ENCODE data around the gene PLEKHA6.

Gene PLEKHA6

DNA sequence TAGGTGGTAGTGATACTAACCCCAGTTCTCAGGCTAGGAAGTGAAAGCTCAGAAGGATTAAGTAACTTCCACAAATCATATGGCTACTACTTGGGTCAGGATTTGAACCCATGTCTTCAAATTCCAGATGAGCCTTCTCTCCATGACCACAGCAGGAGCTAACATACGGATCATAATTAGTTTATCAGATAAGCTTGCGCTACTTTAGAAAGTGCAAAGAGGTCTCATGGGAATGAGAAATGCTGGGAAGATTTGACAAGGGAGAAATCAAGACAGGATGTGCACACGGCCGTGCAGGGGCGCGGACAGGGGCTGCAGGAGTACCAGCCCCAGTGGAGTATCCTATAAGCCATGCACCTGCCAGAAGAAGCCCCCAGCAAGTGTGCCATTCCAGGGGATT lies 5.2 kb downstream of the PLEKHA6 start:
- DNase-seq (ENCODE audit: low read depth in 3 of 3), result no peak

DNA sequence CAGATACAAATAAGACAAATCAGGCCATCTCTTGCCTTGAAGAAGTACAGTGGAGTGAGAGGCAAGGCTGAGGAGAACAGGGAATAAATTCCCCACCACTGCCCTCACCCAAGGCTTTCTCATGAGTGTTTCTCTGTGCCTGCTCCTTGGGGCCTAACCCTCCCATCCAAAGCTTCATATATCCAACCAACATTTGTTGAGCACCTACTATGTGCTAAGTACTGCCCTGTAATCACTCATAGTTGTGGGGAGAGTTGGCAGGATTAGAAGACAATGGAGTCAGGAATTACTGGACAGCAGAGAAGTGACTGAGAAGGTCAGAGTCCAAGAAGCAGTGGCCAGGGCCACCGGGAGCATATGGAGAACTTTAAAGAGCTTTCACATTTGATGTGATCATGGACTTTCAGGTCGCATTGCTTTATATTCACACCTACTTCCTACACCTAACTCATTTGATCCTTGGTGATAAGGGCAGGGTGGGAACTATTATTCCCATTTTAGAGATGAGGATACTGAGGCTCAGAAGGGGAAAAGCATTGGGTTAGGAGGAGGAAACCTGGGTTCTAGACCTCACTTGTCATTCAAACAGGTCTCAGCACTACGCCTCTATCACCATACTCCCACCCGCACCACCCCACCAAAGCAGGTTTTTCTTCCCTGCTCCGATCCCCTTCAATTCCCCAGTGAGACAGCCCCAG lies 6.4 kb downstream of the PLEKHA6 start:
- no peak for DNase-seq (ENCODE audit: low read depth in 3 of 3)

DNA sequence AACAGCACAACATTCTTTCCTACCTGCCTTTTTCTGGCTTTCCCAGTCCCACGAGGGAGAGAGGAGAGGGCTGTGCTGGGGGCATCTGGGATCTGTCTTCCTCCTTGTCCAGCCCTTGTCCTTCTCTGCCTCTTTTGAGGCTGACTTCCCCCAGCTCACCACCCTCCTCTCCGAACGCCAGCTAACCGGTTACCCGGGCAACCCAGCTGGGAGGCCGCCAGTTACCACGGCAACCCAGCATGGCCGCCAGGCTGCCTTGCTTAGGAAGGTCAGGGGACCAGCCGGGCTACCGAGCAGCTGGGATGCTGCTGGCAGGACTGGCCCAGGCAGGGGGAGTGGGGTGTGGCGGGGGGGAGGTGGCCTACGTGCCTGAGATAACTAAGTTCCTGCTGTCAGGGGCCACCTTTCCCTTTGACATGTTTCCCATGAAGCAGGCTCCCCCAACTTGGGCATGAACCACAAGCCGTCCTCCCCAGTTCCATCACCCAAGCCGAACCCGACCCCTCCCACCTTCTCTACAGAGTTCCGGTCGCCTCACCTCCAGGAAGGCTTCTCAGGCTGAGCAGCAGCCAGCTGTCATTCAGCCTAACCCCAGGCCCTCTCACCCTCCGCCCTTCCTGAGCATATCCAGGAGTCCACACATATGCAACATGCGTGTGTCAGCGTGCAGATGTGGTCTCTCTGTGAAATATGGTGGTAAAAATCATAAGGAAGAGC lies 8.7 kb downstream of the PLEKHA6 start:
- no peak for DNase-seq (ENCODE audit: low read depth in 3 of 3)

DNA sequence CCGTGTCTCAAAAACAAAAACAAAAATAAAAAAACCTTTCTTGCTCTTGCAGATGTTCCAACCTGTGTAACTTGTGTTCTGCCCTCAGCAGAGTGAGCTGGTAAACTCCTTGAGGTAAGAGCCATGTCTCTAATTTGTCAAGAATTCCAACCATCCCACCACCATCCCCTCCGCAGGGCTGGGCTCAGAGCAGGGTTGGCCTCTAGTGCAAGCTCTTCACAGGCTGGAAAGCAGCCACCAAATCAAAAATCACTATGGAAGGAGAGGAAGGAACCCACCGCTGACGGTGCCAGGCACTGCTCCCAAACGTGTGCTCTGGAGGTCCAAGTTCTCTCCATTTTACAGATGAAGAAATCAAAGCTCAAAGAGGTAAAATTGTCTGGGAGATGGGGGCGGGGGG lies 9.4 kb downstream of the PLEKHA6 start:
- DNase-seq (ENCODE audit: low read depth in 3 of 3), result no peak

DNA sequence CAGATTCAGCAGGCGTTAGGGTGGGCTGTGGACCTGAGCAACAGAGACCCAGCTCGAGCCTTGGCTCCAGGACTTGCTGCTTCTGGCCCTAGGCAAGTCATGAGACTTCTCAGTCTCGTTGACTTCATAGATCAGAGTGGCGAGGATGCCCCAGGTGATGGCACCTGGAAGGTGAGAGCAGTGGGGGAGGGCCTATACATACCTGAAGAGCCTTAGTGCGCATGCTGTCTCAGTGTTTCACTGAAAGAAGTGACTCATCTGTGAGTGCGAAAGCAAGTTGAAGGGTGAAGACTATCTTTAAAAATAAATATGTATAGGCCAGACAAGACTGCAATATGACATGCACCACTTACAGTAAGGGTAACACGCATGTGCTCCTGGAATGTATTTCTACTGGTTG lies 10.1 kb downstream of the PLEKHA6 start:
- no peak for DNase-seq (ENCODE audit: low read depth in 3 of 3)

DNA sequence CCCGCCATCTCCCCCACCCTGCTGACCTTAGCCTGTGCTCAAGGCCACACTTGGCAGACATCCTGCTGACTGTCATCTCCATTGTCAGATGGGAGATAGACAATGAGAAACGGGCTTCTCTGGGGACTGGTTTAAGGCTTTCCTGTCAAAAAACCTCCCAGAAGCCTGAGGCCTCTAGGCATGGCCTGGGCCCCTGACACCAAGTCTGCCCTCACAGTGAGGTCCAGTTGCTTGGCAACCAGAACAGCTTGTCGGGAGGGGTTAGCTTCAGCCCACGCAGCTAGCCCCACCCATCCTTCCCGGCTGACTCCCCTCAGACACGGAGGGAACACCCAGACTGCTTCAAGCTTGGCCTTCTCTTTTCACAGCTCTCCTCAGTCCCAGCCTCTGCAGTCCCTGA lies 11.0 kb downstream of the PLEKHA6 start:
- DNase-seq (ENCODE audit: low read depth in 3 of 3), result no peak

DNA sequence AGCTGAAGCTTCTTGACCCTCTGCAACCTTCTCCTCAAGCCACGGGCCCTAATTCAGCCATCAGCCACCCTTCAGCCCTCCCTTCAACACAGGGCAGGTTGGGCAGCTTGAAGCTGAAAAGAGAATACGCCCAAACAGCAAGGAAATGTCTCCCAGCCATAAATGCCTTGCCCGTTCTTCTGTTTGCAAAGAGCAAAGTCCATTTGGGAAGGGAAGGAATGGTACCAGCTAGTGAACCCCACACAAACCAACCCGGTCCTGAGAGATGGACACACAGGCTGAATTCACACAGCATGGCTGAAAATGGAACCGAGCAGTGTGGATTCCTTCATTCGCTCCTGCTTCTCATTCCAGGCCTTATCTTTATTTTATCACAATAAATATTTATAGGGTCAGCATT lies 11.5 kb downstream of the PLEKHA6 start:
- DNase-seq (ENCODE audit: low read depth in 3 of 3), result no peak

DNA sequence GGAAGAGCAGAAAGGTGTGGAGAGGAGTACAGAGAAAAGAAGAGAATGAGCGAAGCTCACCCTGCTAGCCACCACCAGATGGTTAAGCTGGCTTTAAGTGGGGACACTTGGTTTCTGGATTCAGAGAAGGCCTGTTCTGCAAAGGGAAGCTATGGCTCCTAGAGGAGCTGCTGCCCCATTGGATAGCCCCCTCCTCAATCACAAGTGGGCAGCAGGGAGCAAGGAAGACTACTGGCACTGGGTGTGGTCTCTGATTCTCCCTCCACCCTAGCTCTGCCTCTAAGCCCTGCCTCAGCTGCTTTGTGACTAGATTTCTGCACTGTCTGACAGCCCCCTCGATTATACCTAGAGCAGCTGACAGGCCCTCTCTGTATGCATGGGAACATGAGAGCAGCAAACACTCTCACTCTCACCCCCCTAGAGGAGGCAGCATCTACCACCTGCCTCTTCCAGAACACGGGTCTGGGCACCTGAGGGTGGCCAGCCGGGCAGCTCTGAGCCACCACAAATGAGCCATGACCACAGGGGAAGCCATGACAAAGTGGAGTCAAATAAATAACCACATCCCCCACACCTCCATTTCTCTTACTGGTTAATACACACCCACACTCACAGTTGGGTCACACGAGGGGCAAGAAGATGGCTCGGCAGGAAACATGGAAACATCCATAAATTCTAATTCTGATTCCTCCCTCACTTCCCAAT lies 13.6 kb downstream of the PLEKHA6 start:
- DNase-seq (ENCODE audit: low read depth in 3 of 3), result no peak

DNA sequence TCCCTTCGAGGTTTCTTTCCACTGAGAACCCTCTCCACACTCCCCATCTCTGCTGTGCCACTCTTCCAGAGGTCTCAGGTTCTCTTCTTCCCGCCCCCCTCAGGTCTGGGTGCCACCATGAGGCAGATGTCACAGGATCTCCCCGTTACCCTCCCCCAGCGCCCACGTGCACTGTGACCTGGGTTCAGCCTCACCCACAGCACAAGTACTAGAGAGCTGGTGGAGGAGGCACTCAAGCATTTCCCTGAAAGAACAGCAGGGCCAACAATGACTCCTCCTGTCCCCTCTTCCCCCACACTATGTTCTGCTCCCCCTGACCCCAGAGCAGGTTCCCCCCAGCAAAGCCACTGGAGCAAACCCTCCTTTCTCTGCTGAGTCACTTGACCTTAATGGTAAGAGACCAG lies 14.3 kb downstream of the PLEKHA6 start:
- no peak for DNase-seq (ENCODE audit: low read depth in 3 of 3)

DNA sequence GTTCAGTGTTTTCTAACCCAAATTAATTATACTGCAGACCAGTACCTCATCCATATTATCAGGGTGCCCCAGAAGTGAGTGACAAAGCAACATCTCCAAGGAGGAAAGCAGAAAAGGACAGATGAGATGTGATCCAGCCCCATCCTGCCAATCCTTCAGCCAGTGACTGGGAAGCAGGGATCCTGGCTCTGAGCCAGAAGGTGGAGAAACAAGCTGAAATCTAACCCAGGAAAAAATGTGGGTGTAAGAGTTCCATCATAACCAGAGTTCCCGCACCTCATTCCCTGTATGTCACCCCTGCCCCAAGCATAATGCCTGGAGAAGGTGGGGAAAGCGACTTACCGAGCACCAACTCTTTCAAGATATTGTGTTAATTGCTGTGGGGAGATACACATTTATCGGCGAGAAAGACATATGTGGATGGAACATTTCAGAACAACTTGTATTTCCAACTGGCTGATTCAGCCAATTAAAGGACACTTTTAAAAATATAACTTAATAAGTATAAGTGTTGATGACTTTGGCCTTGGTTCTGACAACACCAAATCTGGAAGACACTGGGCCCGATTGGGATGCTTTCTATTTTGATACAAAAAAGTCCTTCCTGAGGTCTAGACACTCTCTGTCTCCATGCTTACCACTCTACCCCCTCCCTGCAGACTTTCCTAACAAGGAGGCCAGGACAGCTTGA lies 14.9 kb downstream of the PLEKHA6 start:
- DNase-seq (ENCODE audit: low read depth in 3 of 3), result no peak

DNA sequence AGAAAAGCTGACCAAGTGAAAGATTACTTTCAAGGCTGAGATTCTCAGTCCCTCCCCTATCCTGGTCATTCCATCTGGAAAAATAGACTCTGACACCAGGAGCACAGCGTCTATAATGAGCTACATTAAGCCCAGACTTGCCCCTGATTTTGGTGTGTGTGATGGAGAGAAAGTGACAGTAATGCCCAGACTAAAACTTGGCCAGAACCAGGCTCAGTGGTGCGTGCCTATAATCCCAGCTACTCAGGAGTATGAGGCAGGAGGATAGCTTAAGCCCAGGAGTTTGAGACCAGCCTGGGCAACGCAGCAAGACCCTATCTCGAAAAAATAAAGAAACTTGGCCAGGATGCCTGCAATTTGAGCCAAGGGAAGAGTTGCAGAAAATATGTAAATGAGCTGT lies 15.9 kb downstream of the PLEKHA6 start:
- DNase-seq (ENCODE audit: low read depth in 3 of 3), result no peak

DNA sequence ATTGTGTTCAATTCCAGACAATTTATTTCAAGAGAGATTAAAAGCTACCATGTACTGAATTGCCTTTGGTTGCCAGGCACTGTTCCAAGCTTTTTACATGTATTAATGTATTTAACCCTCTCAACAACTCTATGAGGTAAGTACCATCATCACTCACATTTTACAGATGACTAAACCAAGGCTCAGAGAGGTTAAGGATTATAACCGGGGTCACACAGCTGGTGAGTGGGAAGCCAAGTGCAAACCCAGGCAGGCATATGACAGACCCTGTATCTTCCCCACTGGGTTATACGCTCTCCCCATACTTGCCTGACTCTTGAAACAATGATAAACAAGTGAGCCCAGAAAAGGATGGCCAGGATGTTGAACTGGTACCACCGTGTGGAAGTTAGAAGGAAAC lies 16.5 kb downstream of the PLEKHA6 start:
- no peak for DNase-seq (ENCODE audit: low read depth in 3 of 3)

DNA sequence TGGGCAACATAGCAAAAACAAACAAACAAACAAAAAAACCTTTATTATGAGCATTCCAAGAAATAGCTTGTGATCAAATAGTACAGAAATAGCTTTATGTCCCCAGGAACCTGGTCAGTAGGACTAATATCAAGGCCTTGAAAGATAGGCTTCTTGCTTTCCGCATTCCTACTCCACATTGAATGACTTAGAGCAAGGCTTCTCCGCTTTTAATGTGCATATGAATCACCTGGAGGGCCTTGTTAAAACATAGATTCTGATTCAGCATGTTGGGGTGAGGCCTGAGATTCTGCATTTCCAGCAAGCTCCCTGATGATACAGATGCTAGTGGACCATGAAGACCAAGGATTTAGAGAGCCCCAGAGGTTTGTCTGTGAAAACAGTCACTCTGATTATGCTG lies 17.4 kb downstream of the PLEKHA6 start:
- no peak for DNase-seq (ENCODE audit: low read depth in 3 of 3)

DNA sequence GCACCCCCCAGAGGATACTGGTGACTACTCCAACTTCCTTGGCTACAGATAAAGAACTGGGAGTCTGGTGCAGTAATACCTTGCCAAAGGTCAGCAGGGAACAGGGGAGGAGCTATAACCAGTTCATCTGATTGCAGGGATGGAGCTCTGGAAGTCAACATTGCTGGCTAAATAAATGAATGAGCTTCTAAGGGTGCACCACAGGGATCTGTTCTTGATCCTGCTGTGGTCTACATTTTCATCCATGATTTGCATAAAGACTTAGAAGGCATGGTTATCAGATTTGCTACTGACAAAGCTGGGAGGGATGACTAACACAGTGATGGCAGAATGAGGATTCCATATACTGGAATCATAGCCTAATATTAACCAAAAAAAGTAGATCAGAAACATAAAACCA lies 18.3 kb downstream of the PLEKHA6 start:
- no peak for DNase-seq (ENCODE audit: low read depth in 3 of 3)

DNA sequence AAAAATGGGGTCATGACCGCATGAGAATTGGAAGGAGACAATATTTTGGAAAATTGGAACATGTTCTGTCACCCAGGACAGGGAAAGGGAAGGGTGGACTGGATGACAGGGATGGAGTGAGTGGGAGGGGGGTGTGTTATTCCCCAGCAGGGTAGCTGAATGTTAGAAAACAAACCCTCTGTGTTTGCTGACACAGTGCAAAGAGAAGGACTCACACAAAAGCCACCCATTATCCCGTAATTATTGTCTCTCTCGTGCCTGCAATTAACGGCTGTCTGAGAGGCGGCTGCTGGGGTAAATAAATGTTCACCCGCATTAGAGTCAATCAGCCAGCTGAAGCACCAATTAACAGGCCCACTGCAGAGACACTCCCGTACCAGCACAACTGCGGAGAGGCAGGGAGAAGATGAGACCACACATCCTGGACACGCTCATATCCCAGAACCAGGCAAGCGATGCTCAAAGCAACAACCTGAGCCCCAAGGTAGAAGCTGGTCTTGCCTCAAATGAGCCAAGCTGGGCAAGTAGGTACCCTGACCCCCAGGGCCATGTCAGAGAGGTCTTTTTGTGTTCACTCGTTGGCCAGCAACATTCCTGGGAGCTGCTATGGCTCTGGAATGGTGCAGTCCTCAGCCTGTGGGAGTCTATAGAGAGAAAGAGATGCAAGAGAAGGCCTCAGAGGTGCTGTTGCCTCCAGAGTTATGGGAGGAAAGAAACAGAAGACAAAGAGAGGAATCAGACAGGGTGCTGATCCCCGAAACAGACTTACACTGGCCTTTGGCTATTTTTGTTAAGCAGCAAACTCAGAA lies 19.4 kb downstream of the PLEKHA6 start:
- no peak for DNase-seq (ENCODE audit: low read depth in 3 of 3)

DNA sequence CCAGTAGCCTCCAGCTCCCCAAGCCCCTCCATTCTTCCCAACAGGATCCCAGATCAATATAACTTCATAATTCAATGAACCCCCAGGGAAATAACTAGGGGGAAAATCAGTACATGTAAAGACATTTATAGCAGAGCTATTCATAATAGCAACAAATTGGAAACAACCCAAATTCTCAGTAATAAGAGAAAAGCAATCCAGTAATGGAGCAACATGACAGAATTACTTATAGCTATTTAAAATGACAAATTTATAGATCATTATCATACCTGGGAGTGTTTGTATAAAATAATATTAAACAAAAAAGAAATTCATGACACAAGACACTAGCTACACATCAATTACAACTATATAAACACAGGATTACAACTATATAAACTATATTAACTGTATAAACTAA lies 20.2 kb downstream of the PLEKHA6 start:
- DNase-seq (ENCODE audit: low read depth in 3 of 3), result no peak

DNA sequence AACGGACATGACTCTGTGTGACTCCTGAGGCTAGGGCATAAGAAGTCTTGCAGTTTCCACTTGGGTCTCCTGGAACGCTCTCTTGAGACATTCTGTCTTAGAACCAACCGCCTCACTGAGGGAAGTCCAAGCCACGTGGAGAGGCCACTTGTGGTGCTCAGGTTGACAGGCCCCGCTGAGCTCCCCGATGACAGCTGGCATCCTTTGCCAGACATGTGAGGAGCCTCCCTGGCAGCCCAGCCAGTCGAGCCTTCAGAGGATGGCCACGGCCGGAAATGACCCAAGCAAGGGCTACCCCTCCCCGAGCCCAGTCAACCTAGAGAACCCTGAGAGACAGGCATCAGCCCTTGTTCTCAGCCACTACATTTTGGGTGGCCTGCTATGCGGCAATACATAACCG lies 20.7 kb downstream of the PLEKHA6 start:
- DNase-seq (ENCODE audit: low read depth in 3 of 3), result no peak

DNA sequence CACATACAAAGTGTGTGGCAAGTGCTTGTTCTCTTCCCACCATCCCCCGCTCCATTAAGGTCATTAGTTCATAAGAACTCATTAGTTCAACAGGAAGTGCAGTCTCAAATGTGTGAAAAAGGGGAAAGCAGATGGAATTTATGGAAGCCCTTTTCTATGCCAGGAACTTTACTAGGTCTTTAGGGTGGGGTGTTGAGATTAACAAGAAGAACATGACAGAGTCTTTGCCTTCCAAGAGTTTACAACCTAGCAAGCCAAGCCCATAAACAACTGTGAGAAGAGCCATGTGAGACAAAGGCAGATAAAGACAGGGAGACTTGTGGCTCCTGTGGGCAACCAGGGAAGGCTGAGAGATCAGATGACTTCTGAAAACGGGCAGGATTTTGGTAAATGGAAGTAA lies 21.4 kb downstream of the PLEKHA6 start:
- no peak for DNase-seq (ENCODE audit: low read depth in 3 of 3)

DNA sequence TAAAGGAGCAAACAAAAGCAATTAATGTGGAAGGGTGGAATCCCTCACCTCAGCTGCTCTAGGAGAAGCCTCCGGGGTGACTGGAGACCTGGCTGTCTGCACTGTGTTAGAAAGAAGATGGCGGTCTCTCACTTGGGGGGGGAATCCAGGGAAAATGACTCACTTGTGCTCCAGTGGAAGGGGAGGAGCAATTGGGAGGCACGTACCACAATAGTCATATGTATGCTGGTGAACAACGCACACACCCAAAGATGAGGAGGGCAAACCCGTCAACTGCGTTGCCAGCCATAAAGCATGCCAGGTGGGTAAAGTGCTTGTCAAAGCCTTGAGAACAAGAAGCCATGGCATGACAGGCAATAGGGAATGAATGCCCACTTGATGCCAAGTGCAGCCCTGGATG lies 22.1 kb downstream of the PLEKHA6 start:
- DNase-seq (ENCODE audit: low read depth in 3 of 3), result no peak

DNA sequence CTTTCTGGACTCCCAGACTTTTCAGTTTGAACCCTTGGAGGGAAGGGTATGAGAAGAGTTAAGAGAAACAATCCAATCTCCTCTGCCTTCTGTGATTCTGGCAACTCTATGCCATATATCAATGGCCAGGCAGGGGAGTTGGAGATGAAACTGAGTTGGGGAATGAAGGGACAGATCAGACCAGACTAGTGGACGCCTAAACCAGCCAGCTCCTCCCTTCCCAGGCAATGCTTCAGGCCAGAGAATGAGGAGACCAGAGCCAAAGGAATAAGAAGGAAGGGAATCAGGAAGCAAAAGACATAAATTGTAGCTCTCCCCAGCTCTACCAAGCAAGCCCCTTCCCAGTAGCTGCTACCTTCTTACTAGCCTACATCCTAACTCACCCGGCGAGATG lies 22.7 kb downstream of the PLEKHA6 start:
- no peak for DNase-seq (ENCODE audit: low read depth in 3 of 3)

DNA sequence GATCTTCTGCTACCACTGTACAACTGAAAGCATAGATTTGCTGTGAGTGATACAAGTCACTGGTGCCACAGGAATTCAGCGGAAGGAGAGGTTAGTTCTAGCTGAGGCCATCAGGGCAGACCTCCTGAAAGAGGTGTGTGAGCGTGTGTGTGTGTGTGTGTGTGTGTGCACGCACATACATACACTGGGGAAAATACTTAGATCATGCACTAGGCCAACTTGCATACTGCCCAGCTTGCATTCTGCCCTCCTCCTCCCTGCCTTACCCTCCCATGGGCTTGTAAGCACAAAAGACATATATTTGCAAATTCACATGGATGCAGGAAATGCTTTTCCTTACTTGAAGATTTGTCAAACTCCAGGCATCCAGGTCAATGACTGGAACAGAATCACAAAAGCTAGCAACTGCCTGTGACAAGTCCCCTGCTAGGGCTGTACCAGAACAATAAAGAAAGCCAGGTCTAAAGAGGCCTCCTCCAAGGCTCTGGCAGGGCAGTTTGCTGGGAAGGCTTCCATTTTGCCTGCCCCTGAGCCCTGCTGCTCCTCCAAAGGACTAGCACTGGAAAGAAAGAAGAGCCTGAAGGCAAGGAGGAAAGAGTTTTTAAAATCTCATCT lies 23.2 kb downstream of the PLEKHA6 start:
- no peak for DNase-seq (ENCODE audit: low read depth in 3 of 3)

Measured in stimulated activated CD4-positive, alpha-beta T cell treated with anti-CD3 and anti-CD28 coated beads, TNF-alpha, amount 100 ng/mL, for 24 hours (primary cell).